GM12865 (cell line): ENCODE data around the gene LRP8.
A peak's percentile ranks its signal among the peaks of the same experiment; 100 is the strongest.

Experiments used
- DNase-seq: peaks from one replicate; pipeline ENCODE4 v3.0.0; 2010; ENCODE audit warnings: low read depth
- H3K4me3 ChIP-seq: 2 replicates; pipeline ENCODE4 v1.5.1; 2011; ENCODE audit warnings: mild to moderate bottlenecking, low read depth, low read length, control low read depth
- TF ChIP-seq, protein P1 (sequence below): IDR thresholded peaks from 2 replicates; pipeline ENCODE4 v1.5.1; 2011; ENCODE audit warnings: low read length, control low read depth, low read depth, inconsistent platforms; ENCODE audit not compliant: insufficient read depth; ENCODE audit errors: missing control alignments

LRP8 gene

DNA sequence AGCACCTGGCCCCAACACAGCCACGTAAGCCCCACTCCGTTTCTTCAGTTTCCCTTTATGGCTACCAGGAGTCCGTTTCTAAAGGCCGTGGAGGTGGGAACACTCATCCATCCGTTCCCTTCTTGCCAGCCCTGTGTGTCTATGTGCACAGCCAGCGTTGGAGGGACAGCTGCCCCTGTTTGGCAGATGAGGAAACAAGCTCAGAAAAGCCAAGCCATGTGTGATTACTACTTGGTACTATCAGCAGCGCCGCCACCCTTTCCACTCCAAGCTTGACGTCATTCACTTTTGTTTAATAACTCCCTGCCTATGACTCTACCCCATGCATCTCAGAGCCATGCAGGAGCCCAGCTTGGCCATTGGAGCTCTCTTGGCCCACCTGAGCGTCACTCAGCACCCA, 3.5 kb downstream of the LRP8 start:
- no peak for DNase-seq
- H3K4me3 ChIP-seq: no peak overlapping the region
- TF ChIP-seq, protein P1, sequence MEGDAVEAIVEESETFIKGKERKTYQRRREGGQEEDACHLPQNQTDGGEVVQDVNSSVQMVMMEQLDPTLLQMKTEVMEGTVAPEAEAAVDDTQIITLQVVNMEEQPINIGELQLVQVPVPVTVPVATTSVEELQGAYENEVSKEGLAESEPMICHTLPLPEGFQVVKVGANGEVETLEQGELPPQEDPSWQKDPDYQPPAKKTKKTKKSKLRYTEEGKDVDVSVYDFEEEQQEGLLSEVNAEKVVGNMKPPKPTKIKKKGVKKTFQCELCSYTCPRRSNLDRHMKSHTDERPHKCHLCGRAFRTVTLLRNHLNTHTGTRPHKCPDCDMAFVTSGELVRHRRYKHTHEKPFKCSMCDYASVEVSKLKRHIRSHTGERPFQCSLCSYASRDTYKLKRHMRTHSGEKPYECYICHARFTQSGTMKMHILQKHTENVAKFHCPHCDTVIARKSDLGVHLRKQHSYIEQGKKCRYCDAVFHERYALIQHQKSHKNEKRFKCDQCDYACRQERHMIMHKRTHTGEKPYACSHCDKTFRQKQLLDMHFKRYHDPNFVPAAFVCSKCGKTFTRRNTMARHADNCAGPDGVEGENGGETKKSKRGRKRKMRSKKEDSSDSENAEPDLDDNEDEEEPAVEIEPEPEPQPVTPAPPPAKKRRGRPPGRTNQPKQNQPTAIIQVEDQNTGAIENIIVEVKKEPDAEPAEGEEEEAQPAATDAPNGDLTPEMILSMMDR: no peak

DNA sequence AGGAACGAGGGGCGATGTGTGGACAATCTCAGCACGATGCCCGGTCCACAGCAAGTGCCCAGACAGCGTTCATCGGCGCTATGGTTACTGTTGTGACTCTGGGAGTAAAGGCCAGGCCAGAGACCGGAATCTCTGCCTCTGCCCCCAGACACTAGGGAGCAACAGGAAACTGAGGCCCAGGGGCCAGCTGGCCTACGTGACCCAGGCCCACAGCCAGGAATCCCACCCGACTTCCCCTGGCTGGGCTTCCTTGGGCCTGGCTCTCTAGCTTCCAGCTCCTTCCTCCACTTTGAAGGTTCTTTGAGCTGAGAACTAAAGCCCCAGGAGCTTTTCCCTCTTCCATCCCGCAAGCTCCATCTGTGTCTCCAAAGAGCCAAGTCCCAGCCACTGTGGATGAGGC, 4.6 kb downstream of the LRP8 start:
- TF ChIP-seq, protein P1: no peak
- no peak overlapping the region for H3K4me3 ChIP-seq
- DNase-seq: no peak

DNA sequence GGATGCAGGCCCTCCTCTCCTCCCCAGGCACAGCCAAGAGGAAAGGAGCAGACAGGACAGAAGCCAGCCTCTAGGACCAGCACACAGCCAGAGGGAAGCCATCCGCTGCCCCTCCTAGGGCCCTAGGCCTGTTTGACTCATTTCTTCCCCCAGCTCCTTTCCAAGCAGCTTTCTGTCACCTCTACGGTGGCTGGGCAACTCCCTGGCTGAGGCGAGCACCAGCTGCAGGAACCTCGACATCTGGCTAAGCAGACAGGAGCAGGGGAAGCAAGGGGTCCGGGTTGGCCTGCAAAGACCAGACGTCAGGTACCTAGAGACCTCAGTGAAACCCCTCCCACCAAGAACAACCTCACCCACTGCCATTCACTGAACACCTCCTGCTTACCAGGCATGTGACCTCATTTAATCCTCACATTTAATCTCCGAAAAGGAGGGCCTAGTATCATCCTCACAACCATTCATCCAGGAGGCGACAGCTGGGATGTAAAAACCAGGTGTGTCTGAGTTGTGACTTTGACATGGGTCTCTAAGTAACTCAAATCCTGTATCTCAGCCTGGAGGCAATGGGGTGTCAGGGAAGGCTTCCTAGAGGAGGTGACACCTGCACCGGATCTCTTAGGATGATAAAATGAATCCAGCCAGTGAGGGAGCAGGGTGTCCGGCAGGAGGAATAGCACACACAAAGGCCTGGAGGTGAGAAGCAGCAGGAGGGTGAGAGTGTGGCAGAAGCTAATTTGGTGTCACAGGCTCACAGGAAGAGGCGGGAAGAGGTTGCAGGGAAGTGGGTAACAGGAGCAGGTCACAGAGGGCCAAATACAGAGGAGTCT, 5.9 kb downstream of the LRP8 start:
- no peak for DNase-seq
- TF ChIP-seq, protein P1: no peak
- H3K4me3 ChIP-seq: no peak overlapping the region

DNA sequence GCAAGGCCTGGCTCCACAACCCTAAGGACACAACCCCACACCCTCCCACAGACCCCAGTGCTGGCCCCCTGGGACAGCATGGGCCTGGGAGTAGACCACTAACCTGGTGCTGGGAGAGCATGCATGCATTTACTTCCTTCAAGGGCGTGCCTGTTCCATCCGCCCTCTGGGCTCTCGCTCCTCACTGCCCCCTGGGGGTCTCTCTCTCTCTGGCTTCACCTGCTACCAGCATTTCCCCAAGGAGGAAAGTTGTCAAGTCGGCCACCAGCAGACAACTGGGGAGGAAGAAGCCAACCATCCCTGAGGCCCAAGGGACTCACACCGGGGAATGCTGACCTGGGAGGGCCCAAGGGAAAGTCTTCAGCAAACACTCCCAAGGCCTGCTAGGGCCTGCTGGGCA, 6.5 kb downstream of the LRP8 start:
- DNase-seq: peak; percentile 29
- TF ChIP-seq, protein P1: peak; percentile 30
- H3K4me3 ChIP-seq: no peak overlapping the region

DNA sequence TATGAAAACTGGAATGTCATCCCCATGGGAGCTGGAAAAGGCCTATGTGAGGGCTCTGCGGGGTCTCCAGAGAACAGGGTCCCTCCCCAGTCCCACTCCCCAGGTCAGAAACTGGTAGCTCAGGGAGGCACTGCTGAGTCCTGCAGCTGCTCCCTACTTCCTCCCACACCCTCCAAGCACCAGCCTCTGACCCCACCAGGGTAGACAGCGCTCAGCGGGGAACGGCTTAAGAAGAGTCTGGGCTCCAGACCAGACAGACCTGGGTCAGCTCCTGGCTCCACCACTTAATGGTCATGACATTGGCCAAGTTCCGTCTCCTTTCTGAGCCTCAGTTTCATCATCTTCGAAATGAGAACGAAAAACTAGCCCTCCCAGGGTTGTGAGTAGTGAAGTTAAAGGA, 7.2 kb downstream of the LRP8 start:
- no peak overlapping the region for H3K4me3 ChIP-seq
- TF ChIP-seq, protein P1: no peak
- DNase-seq: no peak

DNA sequence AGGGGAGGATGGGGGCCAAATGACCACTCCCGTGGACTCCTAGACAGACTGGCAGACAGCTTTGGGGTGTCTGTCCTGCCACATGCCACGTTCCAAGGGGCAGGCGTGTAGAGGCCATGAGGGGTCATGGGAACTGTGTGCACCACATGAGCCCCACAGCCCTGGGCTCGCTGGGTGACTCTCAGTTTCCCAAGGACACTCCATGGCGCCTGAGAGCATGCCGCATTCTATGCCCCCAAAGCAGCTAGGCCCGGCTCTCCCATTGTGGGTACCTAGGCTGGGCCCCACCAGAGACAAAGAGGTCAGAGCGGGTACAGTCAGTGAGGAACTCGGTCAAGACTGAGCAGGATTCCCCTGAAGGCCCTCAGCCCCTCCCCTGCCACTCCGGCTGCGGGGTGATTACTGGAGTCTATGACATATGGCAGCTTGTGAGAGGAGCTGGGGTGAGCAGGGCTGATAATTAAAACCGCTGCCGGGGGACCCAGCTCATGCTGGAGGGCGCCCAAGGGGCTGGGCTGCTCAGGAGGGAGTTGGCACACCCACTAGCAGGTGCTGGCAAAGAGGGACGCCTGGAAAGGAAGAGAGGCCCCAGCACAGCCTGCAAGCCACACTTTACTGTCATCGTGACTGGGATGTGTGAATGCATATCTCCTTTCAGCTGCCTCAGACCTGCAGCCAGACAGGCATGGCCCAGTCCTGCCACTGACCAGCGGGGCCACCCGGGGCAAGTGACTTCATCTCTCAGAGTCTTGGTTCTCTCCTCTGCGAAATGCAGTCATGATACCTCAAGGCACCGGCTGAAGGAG, 8.4 kb downstream of the LRP8 start:
- no peak overlapping the region for H3K4me3 ChIP-seq
- no peak for DNase-seq
- TF ChIP-seq, protein P1: no peak
